Measurements from ENCODE around the gene FAM174B.

Gene FAM174B

GRCh38 chr15:92656089-92656488 lies 514 bp upstream of the FAM174B start:
- peak overlapping the region; percentile 100 for H3K27ac ChIP-seq

GRCh38 chr15:92654662-92655061 lies 913 bp downstream of the FAM174B start:
- TF ChIP-seq CTCF (conservative IDR thresholded peaks at IDR 0.05) = no peak
- H3K27ac ChIP-seq = peak overlapping the region; percentile 100

More at GRCh38 chr15:92656089-92656488, 514 bp upstream of the FAM174B start:
- TF ChIP-seq CTCF (conservative IDR thresholded peaks at IDR 0.05) = no peak

GRCh38 chr15:92653836-92654539 lies 1.6 kb downstream of the FAM174B start:
- peak overlapping the region; percentile 100 for H3K27ac ChIP-seq
- peak; percentile 54 for TF ChIP-seq CTCF (conservative IDR thresholded peaks at IDR 0.05)

GRCh38 chr15:92653366-92653765 lies 2.2 kb downstream of the FAM174B start:
- TF ChIP-seq CTCF (conservative IDR thresholded peaks at IDR 0.05) = no peak
- peak overlapping the region; percentile 100 for H3K27ac ChIP-seq

GRCh38 chr15:92652576-92652966 lies 3.0 kb downstream of the FAM174B start:
- TF ChIP-seq CTCF (conservative IDR thresholded peaks at IDR 0.05) = no peak; the same call in 1 of the 2 replicates
- peak overlapping the region; percentile 100 for H3K27ac ChIP-seq

- H3K27ac ChIP-seq = peak overlapping the region; percentile 100
- TF ChIP-seq CTCF (conservative IDR thresholded peaks at IDR 0.05) = no peak
Measured at GRCh38 chr15:92651877-92652575, 3.5 kb downstream of the FAM174B start.

GRCh38 chr15:92650966-92651365 lies 4.6 kb downstream of the FAM174B start:
- peak overlapping the region; percentile 100 for H3K27ac ChIP-seq
- no peak for TF ChIP-seq CTCF (conservative IDR thresholded peaks at IDR 0.05)

Measured in VCaP (cell line).